NCI-H1694 (cell line): Measurements from ENCODE around the gene FBXL16.

Source experiments
- DNase-seq: peaks from one replicate; lab custom pipeline; 2025; lab: John Stamatoyannopoulos, UW

Gene FBXL16

GRCh38 chr16:689175-689897 is 16.3 kb downstream of the FBXL16 start:
- no peak for DNase-seq

GRCh38 chr16:687499-687898 is 18.1 kb downstream of the FBXL16 start:
- DNase-seq, result no peak

- DNase-seq, result no peak
These were observed 18.9 kb downstream of the FBXL16 start for GRCh38 chr16:686459-687260.

GRCh38 chr16:685967-686366 is 19.6 kb downstream of the FBXL16 start:
- DNase-seq, result no peak

- no peak for DNase-seq
These were observed 20.5 kb downstream of the FBXL16 start for GRCh38 chr16:684961-685696.

GRCh38 chr16:684071-684794 is 21.4 kb downstream of the FBXL16 start, which contains the start of gene JMJD8:
Gene JMJD8, minus strand, starts transcription at chr16:684334. Its CDS starts 15 bp downstream, at chr16:684319.
- peak; percentile 80 for DNase-seq

- DNase-seq, result no peak
These were observed 22.1 kb downstream of the FBXL16 start for GRCh38 chr16:683396-684070.

- no peak for DNase-seq
These were observed 22.9 kb downstream of the FBXL16 start for GRCh38 chr16:682493-683395.

GRCh38 chr16:681746-682427 is 23.7 kb downstream of the FBXL16 start:
- DNase-seq, result no peak

GRCh38 chr16:680967-681745 is 24.4 kb downstream of the FBXL16 start:
- no peak for DNase-seq

GRCh38 chr16:680625-680945 is 25.0 kb downstream of the FBXL16 start:
- DNase-seq, result no peak

- DNase-seq, result peak; percentile 48
These were observed 25.6 kb downstream of the FBXL16 start, which contains the start of gene STUB1 for GRCh38 chr16:679814-680624. Gene STUB1, plus strand, starts transcription at chr16:680410. Its CDS starts 116 bp downstream, at chr16:680526.

- peak; percentile 34 for DNase-seq
These were observed 26.5 kb downstream of the FBXL16 start for GRCh38 chr16:678858-679813.

- DNase-seq, result no peak
These were observed 27.3 kb downstream of the FBXL16 start for GRCh38 chr16:678209-678857.

GRCh38 chr16:677316-678190 is 28.0 kb downstream of the FBXL16 start:
- DNase-seq, result no peak
